ENCODE results near the gene TUBB6. TPM values are rescaled to one million over a fixed set of nuclear protein-coding genes. Genes with fewer than 3 reads are reported as not detected.

Gene TUBB6
- polyA plus RNA-seq, 1 donor from 2014 or later, result 3.8 TPM

GRCh38 chr18:12308386-12309100 lies 502 bp downstream of the TUBB6 start:
- TF ChIP-seq REST (IDR thresholded peaks at IDR 0.05; ENCODE audit: borderline replicate concordance), result no peak
- TF ChIP-seq RAD21 (conservative IDR thresholded peaks at IDR 0.05), result no peak
- peak; percentile 52 for TF ChIP-seq EZH2 (IDR thresholded peaks at IDR 0.05; ENCODE audit: borderline replicate concordance, insufficient read depth, low read length, poor library complexity, severe bottlenecking)
- TF ChIP-seq TAF1 (IDR thresholded peaks at IDR 0.05; ENCODE audit: low read depth), result no peak
- Histone ChIP-seq H3K27ac (ENCODE audit: low read length) (no peak overlapping the region), H3K4me2 (ENCODE audit: low read length) (no peak overlapping the region), H3K27me3 (ENCODE audit: insufficient read depth, low read depth, low read length) (peaks cover 49% of the 10 kb centered on the region), H3K9ac (ENCODE audit: low read length) (no peak overlapping the region), H3K4me3 (ENCODE audit: low read length) (peak overlapping the region; percentile 66), H4K20me1 (ENCODE audit: insufficient read depth) (no peaks in the 10 kb centered on the region), H3K79me2 (replicated peaks; ENCODE audit: insufficient read depth, low read length) (no peaks in the 10 kb centered on the region), H2AFZ (ENCODE audit: low read depth, low read length) (no peak overlapping the region), H3F3A (ENCODE audit: insufficient read depth, low read length, poor library complexity, severe bottlenecking) (no peaks in the 10 kb centered on the region), H3K36me3 (ENCODE audit: insufficient read depth, low read length) (no peaks in the 10 kb centered on the region), H3K9me3 (ENCODE audit: low read length) (no peaks in the 10 kb centered on the region), H3K9me2 (ENCODE audit: insufficient read depth, low read length) (no peaks in the 10 kb centered on the region)

- Histone ChIP-seq H3F3A (ENCODE audit: insufficient read depth, low read length, poor library complexity, severe bottlenecking) (no peaks in the 10 kb centered on the region), H3K36me3 (ENCODE audit: insufficient read depth, low read length) (no peaks in the 10 kb centered on the region), H4K20me1 (ENCODE audit: insufficient read depth) (no peaks in the 10 kb centered on the region), H2AFZ (ENCODE audit: low read depth, low read length) (no peak overlapping the region), H3K9ac (ENCODE audit: low read length) (no peak overlapping the region), H3K27ac (ENCODE audit: low read length) (no peak overlapping the region), H3K9me2 (ENCODE audit: insufficient read depth, low read length) (no peaks in the 10 kb centered on the region), H3K9me3 (ENCODE audit: low read length) (no peaks in the 10 kb centered on the region), H3K27me3 (ENCODE audit: insufficient read depth, low read depth, low read length) (peaks cover 46% of the 10 kb centered on the region), H3K4me3 (ENCODE audit: low read length) (no peak overlapping the region), H3K4me2 (ENCODE audit: low read length) (no peak overlapping the region), H3K79me2 (replicated peaks; ENCODE audit: insufficient read depth, low read length) (no peaks in the 10 kb centered on the region)
- TF ChIP-seq EZH2 (IDR thresholded peaks at IDR 0.05; ENCODE audit: borderline replicate concordance, insufficient read depth, low read length, poor library complexity, severe bottlenecking), result no peak
- no peak for TF ChIP-seq TAF1 (IDR thresholded peaks at IDR 0.05; ENCODE audit: low read depth)
- no peak for TF ChIP-seq EP300 (conservative IDR thresholded peaks at IDR 0.05; ENCODE audit: poor library complexity, severe bottlenecking)
- TF ChIP-seq CTCF (IDR thresholded peaks at IDR 0.05; ENCODE audit: poor library complexity, severe bottlenecking), result no peak
- no peak for TF ChIP-seq POLR2AphosphoS5 (IDR thresholded peaks at IDR 0.05)
These were observed 1.7 kb downstream of the TUBB6 start for GRCh38 chr18:12309683-12310198.

GRCh38 chr18:12310762-12311161 lies 2.7 kb downstream of the TUBB6 start:
- Histone ChIP-seq H3F3A (ENCODE audit: insufficient read depth, low read length, poor library complexity, severe bottlenecking) (no peaks in the 10 kb centered on the region), H3K27me3 (ENCODE audit: insufficient read depth, low read depth, low read length) (peaks cover 37% of the 10 kb centered on the region), H3K9ac (ENCODE audit: low read length) (no peak overlapping the region), H4K20me1 (ENCODE audit: insufficient read depth) (no peaks in the 10 kb centered on the region), H3K4me2 (ENCODE audit: low read length) (no peak overlapping the region), H3K4me3 (ENCODE audit: low read length) (no peak overlapping the region), H2AFZ (ENCODE audit: low read depth, low read length) (no peak overlapping the region), H3K27ac (ENCODE audit: low read length) (no peak overlapping the region), H3K9me3 (ENCODE audit: low read length) (no peaks in the 10 kb centered on the region), H3K36me3 (ENCODE audit: insufficient read depth, low read length) (no peaks in the 10 kb centered on the region), H3K9me2 (ENCODE audit: insufficient read depth, low read length) (no peaks in the 10 kb centered on the region), H3K79me2 (replicated peaks; ENCODE audit: insufficient read depth, low read length) (no peaks in the 10 kb centered on the region)
- TF ChIP-seq TAF1 (IDR thresholded peaks at IDR 0.05; ENCODE audit: low read depth), result no peak
- TF ChIP-seq CTCF (IDR thresholded peaks at IDR 0.05; ENCODE audit: poor library complexity, severe bottlenecking), result no peak
- TF ChIP-seq RAD21 (conservative IDR thresholded peaks at IDR 0.05), result no peak
- TF ChIP-seq REST (IDR thresholded peaks at IDR 0.05; ENCODE audit: borderline replicate concordance), result no peak
- TF ChIP-seq SMC3 (conservative IDR thresholded peaks at IDR 0.05; ENCODE audit: poor library complexity), result no peak
- TF ChIP-seq EP300 (conservative IDR thresholded peaks at IDR 0.05; ENCODE audit: poor library complexity, severe bottlenecking), result no peak
- no peak for TF ChIP-seq MXI1 (conservative IDR thresholded peaks at IDR 0.05; ENCODE audit: poor library complexity, severe bottlenecking)

All from neural cell (in vitro differentiated cells).